ENCODE data around the gene RALGPS1.

DNA sequence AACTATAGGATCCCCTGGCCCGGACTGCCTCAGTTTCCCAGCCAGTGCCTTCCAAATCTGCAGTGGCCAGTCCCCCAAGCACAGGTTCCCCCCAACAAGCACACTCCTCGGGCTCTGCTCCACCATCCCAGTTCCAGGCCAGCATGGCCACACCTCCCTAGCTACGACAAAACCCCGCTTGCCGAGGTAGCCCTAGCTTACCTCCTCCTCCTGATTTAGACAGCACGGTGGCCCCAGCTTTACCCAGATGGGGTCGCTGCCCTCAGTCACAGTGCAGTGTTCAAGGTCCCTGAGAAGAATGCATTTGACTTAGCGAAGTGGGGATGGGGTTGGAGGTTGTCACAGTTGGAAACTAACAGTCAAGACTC lies 309.2 kb downstream of the RALGPS1 start:
- TF ChIP-seq, protein P1, sequence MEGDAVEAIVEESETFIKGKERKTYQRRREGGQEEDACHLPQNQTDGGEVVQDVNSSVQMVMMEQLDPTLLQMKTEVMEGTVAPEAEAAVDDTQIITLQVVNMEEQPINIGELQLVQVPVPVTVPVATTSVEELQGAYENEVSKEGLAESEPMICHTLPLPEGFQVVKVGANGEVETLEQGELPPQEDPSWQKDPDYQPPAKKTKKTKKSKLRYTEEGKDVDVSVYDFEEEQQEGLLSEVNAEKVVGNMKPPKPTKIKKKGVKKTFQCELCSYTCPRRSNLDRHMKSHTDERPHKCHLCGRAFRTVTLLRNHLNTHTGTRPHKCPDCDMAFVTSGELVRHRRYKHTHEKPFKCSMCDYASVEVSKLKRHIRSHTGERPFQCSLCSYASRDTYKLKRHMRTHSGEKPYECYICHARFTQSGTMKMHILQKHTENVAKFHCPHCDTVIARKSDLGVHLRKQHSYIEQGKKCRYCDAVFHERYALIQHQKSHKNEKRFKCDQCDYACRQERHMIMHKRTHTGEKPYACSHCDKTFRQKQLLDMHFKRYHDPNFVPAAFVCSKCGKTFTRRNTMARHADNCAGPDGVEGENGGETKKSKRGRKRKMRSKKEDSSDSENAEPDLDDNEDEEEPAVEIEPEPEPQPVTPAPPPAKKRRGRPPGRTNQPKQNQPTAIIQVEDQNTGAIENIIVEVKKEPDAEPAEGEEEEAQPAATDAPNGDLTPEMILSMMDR (IDR thresholded peaks at IDR 0.05): no peak
- TF ChIP-seq POLR2AphosphoS5 (IDR thresholded peaks at IDR 0.05) (no peak), POLR2A (IDR thresholded peaks at IDR 0.05) (no peak)
